K562 (cell line): ENCODE data around the gene ITPKB.

Experiments used
- FOXM1 ChIP-seq, 2 experiments: fragments of 450-650 bp in 1 of 2; sonication (generic) in 1 of 2; formaldehyde crosslinking in 1 of 2; IDR thresholded peaks; 2 replicates each; pipeline versions ENCODE4 v1.6.1 to v1.9.0; 2017 to 2022; ENCODE audit warnings: low read depth in 2 of 2, mild to moderate bottlenecking in 2 of 2, missing genetic modification reagents in 1 of 2, moderate library complexity in 1 of 2
- HDAC6 ChIP-seq: IDR thresholded peaks from 2 replicates; pipeline ENCODE4 v1.6.1; 2012; ENCODE audit warnings: low read depth, mild to moderate bottlenecking, control low read depth, inconsistent platforms, low read length, moderate library complexity
- MAX ChIP-seq: sonication (generic); formaldehyde crosslinking; IDR thresholded peaks from 2 replicates; pipeline ENCODE4 v1.9.0; 2022; ENCODE audit warnings: mild to moderate bottlenecking, missing genetic modification reagents
- TAF1 ChIP-seq: IDR thresholded peaks from 2 replicates; pipeline ENCODE4 v1.6.1; 2011; ENCODE audit warnings: mild to moderate bottlenecking, low read length, moderate library complexity; ENCODE audit not compliant: insufficient read depth, control insufficient read depth, severe bottlenecking; ENCODE audit errors: extremely low read depth
- TCF7L2 ChIP-seq: fragments of 150-350 bp; IDR thresholded peaks from 2 replicates; pipeline ENCODE4 v1.6.1; 2016; ENCODE audit warnings: low read depth, mild to moderate bottlenecking, low read length, moderate library complexity

- no peak for TF ChIP-seq MAX (CRISPR knock-in tag)
- no peak for TF ChIP-seq TCF7L2
- TF ChIP-seq HDAC6: no peak
- no peak for TF ChIP-seq FOXM1 (IDR thresholded peaks at IDR 0.05; ENCODE audit: low read depth)
- TF ChIP-seq FOXM1 (CRISPR knock-in tag; IDR thresholded peaks at IDR 0.05; ENCODE audit: low read depth): no peak
- no peak for TF ChIP-seq TAF1
These were observed 138.8 kb downstream of the ITPKB start for GRCh38 chr1:226600254-226600653.
